CD4-positive, alpha-beta T cell treated with Interleukin-2 at 100 ng/mL for 4 hours (primary cell): ENCODE measurements around the gene E2F7.
"Not testable (repeated sequence)": the region's sequence is repeated elsewhere in the genome, so short reads cannot be mapped to it uniquely, and the experiment has no call there.

ENCODE experiments used
- DNase-seq: peaks from one replicate; pipeline ENCODE4 v3.0.0-alpha.2; 2020; ENCODE audit warnings: low spot score

E2F7 gene, protein sequence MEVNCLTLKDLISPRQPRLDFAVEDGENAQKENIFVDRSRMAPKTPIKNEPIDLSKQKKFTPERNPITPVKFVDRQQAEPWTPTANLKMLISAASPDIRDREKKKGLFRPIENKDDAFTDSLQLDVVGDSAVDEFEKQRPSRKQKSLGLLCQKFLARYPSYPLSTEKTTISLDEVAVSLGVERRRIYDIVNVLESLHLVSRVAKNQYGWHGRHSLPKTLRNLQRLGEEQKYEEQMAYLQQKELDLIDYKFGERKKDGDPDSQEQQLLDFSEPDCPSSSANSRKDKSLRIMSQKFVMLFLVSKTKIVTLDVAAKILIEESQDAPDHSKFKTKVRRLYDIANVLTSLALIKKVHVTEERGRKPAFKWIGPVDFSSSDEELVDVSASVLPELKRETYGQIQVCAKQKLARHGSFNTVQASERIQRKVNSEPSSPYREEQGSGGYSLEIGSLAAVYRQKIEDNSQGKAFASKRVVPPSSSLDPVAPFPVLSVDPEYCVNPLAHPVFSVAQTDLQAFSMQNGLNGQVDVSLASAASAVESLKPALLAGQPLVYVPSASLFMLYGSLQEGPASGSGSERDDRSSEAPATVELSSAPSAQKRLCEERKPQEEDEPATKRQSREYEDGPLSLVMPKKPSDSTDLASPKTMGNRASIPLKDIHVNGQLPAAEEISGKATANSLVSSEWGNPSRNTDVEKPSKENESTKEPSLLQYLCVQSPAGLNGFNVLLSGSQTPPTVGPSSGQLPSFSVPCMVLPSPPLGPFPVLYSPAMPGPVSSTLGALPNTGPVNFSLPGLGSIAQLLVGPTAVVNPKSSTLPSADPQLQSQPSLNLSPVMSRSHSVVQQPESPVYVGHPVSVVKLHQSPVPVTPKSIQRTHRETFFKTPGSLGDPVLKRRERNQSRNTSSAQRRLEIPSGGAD

DNA sequence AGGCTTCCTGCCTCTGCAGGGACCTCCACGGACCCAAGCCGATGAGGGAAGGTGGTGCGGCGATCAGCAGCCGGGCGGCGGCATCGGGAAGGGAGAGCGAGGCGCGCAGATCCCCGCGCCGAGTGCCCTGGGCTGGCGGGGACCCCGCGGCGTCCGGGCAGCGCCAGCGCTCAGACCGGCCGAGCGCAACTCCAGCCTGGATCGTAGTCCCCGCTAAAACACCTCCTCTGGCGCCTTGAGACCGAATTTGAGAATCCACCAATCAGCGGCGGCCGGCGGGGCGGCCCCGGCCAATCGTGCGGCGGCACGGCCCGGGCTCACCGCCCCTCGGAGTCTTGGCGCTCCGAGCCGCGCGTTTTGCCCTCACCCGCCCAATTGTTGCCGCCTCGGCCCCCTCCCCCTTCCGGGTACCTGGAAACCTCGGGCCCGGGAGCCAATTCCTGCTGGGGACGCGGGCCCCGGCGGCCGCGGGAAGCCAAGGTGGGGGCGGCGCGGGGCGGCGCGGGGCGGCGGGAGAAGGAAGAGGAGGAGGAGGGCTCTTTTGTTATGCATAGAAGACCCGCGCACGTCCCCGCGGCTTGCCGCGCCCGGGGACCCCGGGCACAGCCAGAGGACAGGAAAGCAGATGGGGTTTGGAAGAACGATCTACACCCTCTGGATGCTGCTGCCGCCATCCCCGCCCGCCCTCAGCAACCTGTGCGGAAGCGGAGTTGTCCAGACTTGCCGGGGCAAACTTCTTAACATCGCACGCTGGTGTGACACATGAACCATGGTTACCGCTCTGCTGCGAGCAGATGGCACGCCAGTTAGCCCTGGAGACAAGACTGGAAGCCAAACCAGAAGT, at the start of gene E2F7:
TSS of gene E2F7 (minus strand) at position 209 of the 844 bp plus-strand sequence. CDS start 934 bp downstream, outside the sequence.
- DNase-seq, result peak; percentile 87

DNA sequence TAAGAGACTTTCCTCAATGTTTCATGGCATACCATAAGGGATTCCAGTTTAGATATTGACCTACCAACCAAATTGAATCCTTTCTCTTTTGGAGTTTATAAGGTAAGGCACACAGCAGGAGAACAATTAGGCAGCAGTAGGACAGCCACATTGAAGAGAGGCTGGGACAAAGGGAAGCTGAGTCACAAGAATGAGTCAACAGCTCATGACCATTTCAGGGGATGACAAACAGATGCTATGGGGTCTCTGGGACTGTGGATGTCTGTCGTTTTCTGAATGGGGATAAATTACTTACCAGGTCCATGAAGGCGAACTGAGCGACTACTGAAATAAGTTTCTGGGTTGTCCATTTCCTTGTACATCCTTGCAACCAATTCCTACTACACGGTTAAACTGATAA, 48.6 kb upstream of the E2F7 start:
- DNase-seq, result no peak

DNA sequence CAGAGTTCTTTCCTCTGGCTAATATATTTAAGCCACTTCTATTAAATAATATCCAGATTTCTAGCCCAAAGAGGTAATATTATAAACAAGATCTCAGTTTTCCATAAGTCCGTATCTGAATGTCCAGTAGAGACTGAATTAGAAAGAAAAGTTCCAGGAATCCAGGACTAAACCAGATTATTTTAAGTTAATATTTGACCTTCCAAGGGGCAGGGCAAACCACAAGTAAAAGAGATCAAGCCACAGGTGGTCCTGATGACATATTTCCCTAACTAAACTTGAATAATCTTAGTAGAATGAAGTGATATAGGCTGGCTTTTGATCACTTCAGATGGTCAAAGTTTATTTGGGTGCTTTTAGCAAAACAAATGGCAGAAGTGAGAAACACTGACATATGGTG, 43.3 kb upstream of the E2F7 start:
- DNase-seq, result no peak

DNA sequence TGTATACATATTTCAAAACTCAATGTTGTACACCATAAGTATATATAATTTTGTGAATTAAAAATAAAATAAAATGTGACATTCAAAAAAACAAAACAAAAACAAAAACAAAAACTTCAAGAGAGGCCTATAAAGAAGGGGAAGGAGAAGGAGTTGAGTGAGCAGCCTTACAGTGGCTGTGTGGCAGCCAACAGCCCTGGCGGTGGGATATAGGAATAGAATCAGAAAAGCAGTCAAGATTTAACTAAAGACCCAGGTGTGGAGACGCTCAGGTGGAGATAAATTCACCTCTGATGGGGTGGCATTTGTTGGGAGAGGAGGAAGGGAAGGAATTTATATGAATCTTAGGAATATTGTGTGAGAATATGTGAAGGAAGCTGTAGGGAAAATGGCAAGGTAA, 41.8 kb upstream of the E2F7 start:
- no peak for DNase-seq

DNA sequence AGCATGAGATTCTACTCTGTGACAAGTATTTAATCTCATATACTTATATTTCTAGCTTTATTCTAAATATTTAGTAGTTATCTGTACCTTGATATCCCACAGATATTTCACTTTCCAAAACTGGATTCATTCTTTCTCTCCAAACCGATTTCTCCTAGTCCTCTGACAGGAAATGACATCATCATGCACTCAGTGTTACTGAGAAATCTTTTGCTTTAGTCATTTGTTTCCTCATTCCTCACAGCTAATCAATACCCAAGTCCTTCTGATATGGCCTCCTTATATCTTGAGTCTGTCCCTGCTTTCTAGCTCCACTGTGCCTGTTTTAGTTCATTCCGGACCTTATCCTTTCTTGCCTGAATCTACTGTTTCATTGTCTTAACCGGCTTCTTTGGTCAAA, 39.4 kb upstream of the E2F7 start:
- no peak for DNase-seq

DNA sequence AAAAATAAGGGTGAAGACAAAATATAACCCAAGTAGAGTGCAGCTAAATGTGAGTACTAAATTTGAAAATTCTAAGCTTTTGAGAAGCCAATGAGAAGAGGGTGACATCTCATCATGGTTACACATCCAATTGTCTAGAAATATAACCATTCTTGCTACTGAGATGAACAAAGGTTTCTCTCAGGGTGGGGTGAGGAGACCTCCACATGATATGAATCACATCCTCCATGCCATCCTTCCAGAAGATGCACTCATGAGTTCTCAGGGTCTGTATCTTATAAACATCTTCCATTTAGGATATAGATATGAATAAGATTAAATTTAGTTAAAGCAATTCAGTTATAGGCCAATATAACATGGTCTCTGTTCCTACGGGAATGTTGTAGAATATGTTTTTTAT, 38.9 kb upstream of the E2F7 start:
- DNase-seq, result no peak

DNA sequence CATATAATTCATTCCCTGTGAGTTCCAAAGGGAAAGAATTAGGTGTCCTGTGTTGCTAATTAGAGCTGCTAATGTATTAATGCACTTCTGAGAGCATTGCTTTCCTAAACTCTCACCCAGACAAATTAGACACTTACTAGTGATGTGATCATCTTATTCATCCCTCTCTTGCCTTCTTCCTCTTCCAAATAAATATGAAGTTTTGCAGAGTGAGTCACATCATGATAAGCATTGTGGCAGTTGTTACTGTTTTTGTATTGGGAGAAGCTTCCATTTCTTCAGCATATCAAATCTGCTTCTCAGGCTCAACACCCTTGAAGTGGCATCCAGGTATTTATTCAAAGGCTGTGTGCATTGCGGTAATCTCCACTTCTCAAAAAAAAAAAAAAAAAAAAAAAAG, 37.3 kb upstream of the E2F7 start:
- no peak for DNase-seq

DNA sequence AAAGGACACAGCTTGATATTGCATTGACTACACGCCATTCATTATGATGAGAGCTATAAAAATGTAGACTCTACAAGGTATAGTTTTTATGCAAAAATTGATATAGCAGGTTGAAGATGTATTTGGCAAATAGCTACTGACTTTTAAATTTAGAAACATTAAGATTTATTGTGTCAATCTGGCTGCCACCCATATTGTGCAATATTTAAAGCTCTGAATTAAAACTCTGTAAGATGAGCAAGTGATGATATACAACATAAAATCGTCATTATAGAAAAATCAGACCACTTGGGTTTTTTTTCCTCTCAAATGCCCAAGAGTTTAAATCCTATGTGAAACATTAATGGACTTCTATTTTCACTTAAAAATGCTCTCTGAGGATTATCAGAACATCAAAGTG, 36.8 kb upstream of the E2F7 start:
- DNase-seq, result no peak

DNA sequence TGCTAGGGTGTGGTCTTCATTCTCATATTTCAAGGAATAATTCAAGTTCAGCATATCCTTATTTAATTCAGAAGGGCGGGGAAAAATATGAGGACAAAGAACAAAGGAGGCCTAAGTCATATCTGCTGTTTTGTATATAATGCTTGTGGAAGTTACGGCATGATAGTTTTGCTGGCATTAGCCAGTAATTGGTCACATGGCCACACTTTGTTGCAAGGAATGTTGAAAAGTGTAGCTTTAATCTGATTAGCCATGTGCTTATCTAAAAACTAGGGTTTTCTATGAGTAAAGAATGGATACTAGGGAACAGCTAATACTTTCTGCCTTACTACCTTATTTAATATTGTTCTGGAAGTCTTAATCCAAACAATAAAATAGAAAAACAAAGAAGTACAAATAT, 34.4 kb upstream of the E2F7 start:
- DNase-seq, result no peak

DNA sequence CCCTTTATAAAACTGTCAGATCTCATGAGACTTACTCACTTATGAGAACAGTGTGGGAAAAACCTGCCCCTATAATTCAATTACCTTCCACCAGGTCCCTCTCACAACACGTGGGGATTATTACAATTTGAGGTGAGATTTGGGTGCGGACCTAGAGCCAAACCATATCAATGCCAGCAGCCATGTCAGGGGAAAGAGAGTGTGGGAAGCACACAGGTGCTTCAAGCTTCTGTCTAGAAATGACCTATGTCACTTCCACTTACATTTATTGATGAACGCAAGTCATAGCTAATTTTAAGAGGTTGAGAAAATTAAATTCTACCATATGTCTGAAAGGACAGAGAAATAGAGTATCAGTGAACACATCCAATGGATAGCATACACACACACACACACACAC, 32.5 kb upstream of the E2F7 start:
- no peak for DNase-seq

DNA sequence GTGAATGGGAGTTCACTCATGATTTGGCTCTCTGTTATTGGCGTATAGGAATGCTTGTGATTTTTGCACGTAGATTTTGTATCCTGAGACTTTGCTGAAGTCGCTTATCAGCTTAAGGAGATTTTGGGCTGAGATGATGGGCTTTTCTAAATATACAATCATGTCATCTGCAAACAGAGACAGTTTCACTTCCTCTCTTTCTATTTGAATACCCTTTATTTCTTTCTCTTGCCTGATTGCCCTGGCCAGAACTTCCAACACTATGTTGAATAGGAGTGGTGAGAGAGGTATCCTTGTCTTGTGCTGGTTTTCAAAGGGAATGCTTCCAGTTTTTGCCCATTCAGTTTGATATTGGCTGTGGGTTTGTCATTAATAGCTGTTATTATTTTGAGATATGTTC, 26.9 kb upstream of the E2F7 start:
- DNase-seq, result not testable (repeated sequence)

DNA sequence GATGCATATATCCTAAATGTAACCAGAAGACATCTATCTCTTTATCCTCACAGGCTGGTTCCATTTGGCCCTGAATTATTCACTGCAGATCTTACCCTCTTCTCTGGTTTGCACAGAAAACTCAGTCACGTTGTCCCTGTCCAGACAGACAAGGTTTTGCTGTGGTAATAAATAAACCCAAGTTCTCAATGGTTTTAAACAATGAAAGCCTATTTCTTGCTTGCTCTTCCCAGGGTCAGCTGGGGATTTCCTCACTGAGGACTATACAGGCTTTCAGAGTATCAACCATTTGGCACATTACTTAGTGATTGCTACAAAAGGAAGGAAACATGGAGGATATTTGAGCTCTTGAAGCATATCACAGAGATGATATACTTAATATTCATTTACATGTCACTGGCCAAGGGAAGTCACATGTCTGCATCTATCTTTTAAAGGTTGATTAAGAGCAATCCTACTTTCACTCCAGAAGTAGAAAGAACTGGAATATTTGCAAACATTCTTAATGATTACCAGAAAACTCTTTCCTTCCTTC, 24.4 kb upstream of the E2F7 start:
- no peak for DNase-seq

DNA sequence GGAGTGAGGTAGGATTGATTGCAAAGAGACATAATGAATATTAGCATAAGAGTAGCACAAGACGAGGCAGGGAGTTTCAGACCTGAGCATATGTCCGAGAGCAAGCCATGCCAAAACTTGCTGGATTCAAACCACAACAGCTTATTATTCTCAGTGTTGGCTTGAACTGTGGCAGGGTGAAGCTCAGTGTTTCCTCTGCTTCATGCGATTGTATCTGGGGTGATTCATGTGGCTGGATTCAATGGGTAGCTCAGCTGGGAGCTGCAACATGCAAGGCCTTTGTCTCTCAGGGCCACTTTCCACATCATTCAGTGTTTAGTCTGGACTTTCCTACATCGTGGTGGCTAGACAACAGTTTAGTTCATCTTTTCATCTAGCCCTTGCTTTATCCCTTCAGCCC, 22.1 kb upstream of the E2F7 start:
- DNase-seq, result no peak

DNA sequence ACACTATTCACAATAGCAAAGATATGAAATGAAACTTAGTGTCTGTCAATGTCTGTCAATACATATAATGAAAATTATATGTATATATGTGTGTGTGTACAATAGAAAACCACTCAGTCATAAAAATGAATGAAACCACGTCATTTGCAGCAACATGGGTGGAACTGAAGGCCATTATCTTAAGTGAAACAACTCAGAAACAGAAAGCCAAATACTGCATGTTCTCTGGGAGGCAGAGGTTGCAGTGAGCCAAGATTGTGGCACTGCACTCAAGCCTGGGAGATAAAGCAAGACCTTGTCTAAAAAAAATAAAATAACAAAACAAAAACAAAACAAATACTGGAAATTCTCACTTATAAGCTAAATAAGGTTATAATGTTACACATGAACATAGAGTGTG, 16.7 kb upstream of the E2F7 start:
- no peak for DNase-seq

DNA sequence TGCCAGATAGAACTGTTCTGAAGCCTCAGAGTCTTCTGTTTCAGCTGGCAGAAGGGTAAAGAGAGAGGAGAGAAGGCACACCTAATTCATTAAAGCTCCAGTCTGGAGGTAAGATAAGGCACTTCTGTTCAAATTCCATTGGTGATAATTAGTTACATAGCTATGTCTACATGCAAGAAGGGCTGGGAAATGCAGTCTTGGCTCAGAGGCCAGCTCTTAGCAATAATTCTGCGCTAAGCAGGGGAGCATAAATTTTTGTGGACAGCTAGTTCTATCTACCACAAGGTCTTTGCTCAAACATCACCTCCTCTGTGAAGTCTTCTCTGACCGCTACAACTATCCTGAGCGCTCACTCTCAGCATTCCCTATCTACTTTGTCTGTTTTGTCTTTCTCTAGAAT, 14.3 kb upstream of the E2F7 start:
- no peak for DNase-seq

DNA sequence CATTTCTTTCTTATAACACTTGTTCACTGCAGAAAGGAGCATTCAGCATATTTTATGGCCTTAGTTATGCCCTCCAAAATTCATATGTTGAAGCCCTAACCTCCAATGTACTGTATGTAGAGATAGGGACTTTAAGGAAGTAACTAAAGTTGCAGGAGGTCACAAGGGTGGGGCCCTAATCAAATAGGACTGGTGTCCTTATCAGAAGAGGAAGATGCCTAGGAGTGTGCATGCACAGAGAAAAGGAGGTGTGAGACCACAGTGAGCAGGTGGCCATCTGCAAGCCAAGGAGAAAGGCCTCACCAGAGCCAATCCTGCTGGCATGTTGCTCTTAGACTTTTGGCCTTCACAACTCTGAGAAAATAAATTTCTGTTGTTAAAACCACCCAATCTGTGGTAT, 12.9 kb upstream of the E2F7 start:
- DNase-seq, result no peak

DNA sequence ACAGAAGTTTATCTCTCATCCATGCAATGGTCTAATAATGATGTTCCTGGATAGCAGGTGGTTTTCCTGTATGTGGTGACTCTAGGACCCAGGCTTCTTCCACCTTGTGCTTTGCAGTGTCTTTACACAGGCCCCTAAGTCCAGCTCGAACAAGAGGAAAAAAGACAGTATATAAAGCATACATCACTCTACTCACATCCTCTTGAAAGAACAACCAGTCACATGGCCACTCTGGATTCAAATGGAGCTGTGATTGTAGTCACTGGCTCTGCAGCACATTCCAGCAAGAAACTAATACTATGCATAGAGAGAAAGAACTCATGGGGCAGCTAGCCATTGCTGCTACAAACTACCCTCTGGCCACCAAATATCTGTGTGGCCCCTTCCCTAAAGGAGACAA, 11.5 kb upstream of the E2F7 start:
- no peak for DNase-seq

DNA sequence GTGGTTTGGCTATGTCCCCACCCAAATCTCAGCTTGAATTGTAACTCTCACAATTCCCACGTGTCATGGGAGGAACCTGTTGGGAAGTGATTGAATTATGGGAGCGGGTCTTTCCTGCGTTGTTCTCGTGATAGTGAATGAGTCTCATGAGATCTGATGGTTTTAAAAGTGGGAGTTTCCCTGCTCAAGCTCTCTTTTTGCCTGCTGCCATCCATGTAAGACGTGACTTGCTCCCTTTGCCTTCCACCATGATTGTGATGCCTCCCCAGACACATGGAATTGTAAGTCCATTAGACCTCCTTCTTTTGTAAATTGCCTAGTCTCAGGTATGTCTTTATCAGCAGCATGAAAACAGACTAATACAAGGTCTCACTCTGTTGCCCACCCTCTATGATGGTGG, 8.5 kb upstream of the E2F7 start:
- DNase-seq, result not testable (repeated sequence)

DNA sequence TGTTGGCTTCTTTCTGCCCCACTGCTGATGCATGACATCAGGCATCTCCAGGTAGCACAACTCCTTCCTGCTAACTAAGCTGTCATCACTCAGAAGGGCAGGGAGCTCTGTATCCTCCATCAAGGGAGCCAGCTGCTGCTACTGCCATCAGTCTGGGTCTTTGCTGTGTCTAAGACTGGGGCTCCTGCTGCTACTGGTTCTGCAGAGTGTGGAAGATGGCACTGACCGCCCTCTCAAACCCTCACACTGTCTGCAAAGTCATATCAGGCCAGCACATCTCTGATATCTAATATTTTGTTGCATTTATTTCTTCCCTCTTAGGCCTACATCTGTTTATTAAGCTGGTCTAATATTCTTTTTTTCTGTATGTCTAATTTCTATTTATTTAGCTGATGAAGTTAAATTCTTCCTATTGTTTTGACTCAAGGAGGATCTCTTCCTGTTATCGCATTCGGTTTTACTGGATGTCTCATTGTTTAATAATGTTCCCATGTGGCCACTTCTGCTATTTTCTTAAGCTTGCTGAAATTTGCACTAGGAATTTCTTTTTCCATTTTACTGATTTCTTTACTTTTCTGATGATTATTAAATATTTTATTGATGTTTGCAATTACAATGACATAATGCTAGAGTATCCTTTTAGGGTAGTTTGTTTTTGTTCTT, 7.6 kb upstream of the E2F7 start:
- DNase-seq, result no peak

DNA sequence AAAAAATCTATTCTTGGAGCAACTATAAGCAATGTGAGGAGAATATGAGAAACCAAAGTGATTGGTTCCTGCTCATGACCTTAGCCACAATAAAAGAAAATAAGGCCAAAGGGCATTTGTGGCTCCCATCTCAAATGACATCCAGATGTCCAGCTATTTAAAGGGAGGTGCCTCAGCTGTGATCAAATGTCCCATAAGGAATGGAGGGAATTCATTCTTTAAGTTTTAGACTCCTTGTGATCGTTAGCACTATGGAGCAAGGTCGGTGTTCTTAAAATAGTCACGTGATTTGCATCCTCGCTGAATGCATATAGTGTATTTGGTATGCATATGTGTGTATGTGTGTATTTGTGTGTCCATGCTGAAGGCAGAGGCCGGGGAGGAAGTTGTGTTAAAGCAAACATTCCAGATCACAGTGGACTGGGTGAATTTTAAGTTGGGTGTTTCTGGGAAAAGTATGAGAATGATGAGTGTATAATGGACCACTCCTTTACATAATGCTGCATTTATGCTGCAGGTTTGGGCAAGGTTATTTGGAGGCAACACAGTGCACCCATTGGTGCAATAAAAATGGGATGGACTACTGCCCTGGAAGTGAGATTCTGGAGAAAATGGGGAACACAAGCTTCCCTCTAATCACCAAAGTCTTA, 5.6 kb upstream of the E2F7 start:
- DNase-seq, result no peak

DNA sequence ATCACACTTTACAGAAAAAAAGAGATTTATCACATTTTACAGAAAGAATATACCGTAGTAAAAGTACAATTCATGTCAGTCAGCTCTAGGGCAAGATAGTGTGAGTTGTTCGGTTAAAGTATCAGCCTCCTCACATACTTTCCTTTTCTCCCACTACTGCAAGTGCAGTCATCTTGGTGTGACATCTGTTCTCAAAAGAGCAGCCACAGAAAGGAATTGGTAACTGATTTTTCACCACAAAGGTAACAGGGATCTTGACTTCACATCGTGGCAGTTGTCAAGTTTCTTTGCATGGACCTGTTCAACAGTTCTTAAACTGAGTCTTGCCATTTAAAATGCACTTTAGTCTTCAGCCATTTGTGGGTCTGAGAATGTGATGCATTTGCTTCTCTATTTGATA, 5.0 kb upstream of the E2F7 start:
- no peak for DNase-seq
